Superior temporal gyrus (tissue), 1 donor: ENCODE data around the gene GNB1L.

Experiments
- DNase-seq: peaks from one replicate; pipeline ENCODE4 v3.0.0-alpha.2; 2016; ENCODE audit errors: extremely low spot score

The GNB1L gene

GRCh38 chr22:19776433-19777031, 78.1 kb downstream of the GNB1L start:
- no peak for DNase-seq

GRCh38 chr22:19775496-19776325, 79.0 kb downstream of the GNB1L start:
- DNase-seq, result no peak

GRCh38 chr22:19774628-19775027, 80.0 kb downstream of the GNB1L start:
- DNase-seq, result no peak

- DNase-seq, result no peak
Measured at GRCh38 chr22:19773470-19774040, 81.1 kb downstream of the GNB1L start.

GRCh38 chr22:19772673-19773469, 81.8 kb downstream of the GNB1L start:
- DNase-seq, result no peak

GRCh38 chr22:19772422-19772672, 82.3 kb downstream of the GNB1L start:
- DNase-seq, result no peak

GRCh38 chr22:19770349-19771220, 84.1 kb downstream of the GNB1L start:
- no peak for DNase-seq

GRCh38 chr22:19769393-19769715, 85.3 kb downstream of the GNB1L start:
- no peak for DNase-seq

GRCh38 chr22:19767427-19768341, 87.0 kb downstream of the GNB1L start:
- no peak for DNase-seq

GRCh38 chr22:19766511-19767426, 87.9 kb downstream of the GNB1L start:
- no peak for DNase-seq

GRCh38 chr22:19766240-19766510, 88.5 kb downstream of the GNB1L start:
- DNase-seq, result no peak

GRCh38 chr22:19765477-19766239, 89.0 kb downstream of the GNB1L start:
- no peak for DNase-seq

- no peak for DNase-seq
Measured at GRCh38 chr22:19764636-19765476, 89.8 kb downstream of the GNB1L start.

GRCh38 chr22:19764299-19764593, 90.4 kb downstream of the GNB1L start:
- DNase-seq, result no peak

- DNase-seq, result no peak
Measured at GRCh38 chr22:19763458-19764298, 91.0 kb downstream of the GNB1L start.

GRCh38 chr22:19762568-19763457, 91.9 kb downstream of the GNB1L start:
- DNase-seq, result no peak
